ENCODE measurements around the gene CDK5RAP2.
A peak's percentile ranks its signal among the peaks of the same experiment; 100 is the strongest.

CDK5RAP2 gene

DNA sequence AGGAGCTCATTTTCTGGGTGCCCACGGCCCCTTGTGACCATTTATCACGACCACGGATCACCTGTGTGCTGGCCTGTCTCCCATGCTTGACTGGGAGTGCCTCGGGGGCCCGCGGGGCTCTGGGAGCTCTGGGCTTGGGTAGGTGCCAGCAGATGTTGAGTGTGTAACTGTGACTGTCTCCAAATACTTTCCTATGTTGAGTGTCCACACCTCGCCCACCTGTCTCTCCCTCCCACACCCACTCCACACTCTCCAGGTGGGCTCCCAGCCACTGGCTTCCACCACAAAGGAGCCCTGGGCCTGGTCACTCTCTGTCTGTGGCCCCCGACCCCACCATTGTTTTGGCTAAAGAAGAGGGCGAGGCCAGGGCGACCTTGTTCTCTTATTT, 196.4 kb downstream of the CDK5RAP2 start:
- no peak for DNase-seq

- DNase-seq: no peak
These were observed 197.5 kb downstream of the CDK5RAP2 start for GRCh38 chr9:120382453-120382852.

DNA sequence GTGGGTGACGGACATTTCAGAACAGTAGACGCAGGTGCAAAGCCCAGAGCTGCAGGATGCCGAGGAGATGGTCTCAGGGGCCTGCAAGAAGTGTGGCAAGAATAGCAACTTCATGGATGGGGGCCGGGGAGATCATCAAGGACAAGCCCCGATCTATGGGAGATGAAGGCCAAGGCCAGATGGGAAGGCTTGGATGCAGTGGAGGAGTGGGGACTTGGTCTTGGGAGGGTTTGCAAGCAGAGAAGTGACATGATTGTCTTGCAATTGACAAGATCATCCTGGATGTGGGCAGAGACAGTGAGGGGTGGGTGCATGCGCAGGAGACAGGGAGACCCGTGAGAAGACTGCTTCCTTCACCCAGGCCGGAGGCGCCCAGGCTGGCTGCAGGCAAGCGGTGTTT, 198.1 kb downstream of the CDK5RAP2 start:
- DNase-seq: no peak

GRCh38 chr9:120379611-120380010, 200.4 kb downstream of the CDK5RAP2 start:
- DNase-seq: no peak

- no peak for DNase-seq
These were observed 201.3 kb downstream of the CDK5RAP2 start for GRCh38 chr9:120378680-120379079.

GRCh38 chr9:120377268-120378159, 202.5 kb downstream of the CDK5RAP2 start:
- no peak for DNase-seq

DNA sequence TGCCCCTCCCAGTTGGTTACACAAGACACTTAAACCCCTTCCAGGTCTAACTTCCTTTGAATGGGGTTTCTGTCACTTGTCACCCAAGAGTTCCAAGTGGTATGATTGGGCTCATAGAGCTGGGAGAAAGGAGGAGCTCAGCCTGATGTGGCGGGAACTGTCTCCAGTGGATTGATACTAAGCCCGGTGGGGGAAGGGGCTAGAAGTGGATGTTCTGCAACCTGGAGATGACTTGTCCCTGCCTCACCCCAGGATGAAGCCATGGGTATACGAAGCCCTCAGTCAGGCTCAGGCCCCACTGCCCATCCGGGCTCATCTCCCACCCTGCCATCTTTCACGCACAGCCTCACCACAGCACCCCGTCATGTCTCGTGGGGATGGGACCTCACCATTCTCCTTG, 203.9 kb downstream of the CDK5RAP2 start:
- no peak for DNase-seq

DNA sequence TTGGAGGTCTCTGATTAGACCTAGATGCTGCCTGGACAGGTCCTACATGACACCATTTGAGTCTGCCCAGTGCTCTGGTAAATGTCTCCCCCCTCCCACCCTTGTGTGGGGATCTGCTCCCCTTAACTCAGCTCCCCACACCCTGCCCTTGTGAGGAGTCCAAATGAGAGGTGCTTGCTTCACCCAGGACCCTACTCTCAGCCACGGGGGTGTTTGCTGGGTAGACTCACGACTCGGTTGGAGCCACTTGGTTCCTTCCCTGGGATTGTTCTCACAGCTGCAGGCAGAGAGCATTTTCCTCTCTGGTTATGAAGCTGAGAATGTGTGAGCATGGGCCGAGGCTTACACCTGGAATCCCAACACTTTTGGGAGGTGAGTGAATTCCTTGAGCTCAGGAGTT, 204.7 kb downstream of the CDK5RAP2 start:
- no peak for DNase-seq

- DNase-seq: no peak
These were observed 205.2 kb downstream of the CDK5RAP2 start for GRCh38 chr9:120374817-120375216.

DNA sequence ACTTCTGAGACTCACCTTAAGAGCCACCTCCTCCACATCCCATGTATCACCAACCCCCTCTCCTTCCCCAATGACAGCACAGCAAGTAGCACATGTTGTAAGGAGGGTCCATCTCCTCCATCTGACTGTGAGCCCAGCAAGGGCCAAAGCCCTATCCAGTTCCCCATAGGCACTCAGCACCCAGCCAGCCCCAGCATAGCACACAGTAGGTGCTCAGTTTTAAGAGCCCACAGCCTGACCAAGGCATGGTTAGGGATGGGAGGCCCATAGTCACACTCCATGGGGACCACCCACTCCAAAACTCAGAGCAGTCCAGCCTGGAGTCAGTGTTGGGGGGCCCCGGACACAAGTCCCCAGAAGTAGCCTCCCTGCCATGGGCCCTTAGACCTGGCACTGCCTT, 205.7 kb downstream of the CDK5RAP2 start:
- DNase-seq: no peak

DNA sequence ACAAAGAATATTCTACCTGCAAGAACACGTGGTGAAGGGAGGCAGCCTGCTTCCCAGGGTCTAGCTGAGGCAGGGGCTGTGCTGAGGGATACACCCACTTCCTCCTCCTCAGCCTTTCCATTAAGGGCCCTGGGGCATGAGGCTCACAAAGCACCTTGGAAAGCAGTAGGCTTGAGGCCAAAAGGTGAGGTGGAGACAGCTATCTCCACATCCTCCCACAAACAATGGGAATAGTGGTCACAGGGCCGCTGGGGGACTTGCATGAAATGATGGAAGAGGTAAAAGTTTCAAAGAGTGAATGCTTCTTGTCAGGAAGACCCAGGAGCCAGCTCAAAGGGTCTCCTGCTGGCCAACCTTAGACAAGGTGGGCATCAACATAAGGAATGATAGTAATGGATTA, 207.9 kb downstream of the CDK5RAP2 start:
- no peak for DNase-seq

- DNase-seq: no peak
These were observed 210.3 kb downstream of the CDK5RAP2 start for GRCh38 chr9:120369608-120370220.

DNA sequence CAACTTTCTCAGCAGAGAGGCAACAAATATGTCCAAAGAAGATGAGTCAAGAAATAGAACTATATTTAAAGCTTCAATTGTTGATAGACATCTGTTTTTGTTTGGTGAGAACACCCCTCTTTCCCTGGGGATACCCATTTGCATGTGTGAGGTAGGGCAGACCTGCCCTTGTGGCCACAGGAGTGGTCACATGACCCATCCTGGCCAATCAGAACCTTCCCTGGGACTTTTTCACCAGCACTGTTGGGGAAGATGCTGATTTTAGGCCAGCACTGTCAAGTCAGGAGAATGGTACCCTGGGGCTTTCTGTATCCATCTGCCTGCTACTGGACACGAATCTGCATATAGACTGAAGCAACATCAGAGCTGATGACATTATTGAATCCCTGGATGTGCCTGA, 211.2 kb downstream of the CDK5RAP2 start:
- DNase-seq: no peak

- no peak for DNase-seq
These were observed 213.3 kb downstream of the CDK5RAP2 start for GRCh38 chr9:120366644-120367019.

DNA sequence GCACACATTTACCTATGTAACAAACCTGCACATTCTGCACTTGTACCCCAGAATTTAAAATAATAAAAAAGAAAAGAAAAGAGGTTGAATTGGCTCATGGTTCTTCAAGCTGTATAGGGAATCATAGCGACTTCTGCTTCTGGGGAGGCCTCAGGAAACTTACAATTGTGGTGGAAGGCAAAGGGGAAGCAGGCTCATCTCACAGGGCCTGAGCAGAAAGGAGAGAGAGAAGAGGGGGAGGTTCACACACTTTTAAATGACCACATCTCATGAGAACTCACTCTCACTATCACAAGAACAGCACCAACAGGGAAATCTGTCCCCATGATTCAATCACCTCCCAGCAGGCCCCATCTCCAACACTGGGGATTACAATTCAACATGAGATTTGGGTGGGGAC, 214.6 kb downstream of the CDK5RAP2 start:
- DNase-seq: no peak

DNA sequence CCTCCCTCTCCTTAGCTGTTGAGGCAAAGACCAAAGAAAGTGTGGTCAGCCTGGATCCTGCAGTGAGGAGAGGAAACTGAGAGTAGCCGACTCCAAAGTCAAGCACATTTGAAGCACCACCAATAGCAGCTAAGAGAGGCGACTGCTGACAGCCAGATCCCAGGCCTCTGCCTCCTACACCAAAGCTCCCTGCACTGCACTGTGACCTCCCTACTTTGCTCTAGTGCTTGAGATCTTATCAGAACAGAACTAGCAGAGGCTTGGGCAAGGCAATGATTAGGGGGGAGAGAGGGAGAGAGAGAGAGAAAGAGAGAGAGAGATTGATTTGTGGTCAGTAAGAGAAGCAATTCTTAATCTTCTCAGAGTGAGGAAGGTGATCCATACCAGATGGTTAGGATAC, 216.3 kb downstream of the CDK5RAP2 start:
- DNase-seq: no peak

GRCh38 chr9:120362446-120362845, 217.5 kb downstream of the CDK5RAP2 start:
- no peak for DNase-seq

GRCh38 chr9:120361551-120361950, 218.4 kb downstream of the CDK5RAP2 start:
- no peak for DNase-seq

- DNase-seq: no peak
These were observed 219.5 kb downstream of the CDK5RAP2 start for GRCh38 chr9:120360510-120360909.

DNA sequence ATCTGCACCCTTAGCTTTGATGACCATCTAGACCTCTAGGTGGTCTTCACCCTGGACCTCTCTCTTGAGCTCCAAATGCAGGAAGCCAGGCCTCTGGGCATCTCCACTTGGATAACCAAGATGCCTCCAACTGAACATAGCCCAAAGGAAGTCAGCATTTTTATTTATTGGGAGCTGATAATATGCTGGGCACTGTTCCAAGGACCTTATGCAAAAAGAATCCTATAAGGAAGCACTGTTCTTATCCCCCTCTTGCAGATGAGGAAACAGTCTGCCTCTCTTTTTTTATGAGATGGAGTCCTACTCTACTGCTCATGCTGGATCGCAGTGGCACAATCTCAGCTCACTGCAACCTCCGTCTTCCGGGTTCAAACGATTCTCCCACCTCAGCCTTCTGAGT, 219.9 kb downstream of the CDK5RAP2 start:
- no peak for DNase-seq

GRCh38 chr9:120358877-120359276, 221.1 kb downstream of the CDK5RAP2 start:
- DNase-seq: no peak

- DNase-seq: peak; percentile 19
These were observed 226.5 kb downstream of the CDK5RAP2 start for GRCh38 chr9:120353506-120353905.

DNA sequence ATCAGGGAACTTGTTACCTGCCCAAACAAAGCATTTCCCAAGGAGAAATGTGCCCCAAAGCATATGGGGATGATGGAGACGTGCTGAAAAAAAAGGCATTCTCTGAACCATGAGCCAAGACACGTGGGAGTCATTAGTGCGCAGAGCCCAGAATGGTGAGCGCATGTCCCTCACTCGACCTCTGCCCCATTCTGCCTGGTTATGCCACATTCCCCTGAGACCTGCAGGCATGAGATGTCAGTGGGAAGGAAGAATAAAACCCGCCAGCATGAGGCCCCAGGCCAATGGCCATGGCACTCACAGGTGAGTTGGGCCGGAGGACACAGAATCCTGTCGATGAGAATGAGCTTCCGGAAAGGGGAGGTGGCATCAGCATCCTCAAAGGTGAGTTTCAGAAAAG, 228.9 kb downstream of the CDK5RAP2 start:
- DNase-seq: no peak

DNA sequence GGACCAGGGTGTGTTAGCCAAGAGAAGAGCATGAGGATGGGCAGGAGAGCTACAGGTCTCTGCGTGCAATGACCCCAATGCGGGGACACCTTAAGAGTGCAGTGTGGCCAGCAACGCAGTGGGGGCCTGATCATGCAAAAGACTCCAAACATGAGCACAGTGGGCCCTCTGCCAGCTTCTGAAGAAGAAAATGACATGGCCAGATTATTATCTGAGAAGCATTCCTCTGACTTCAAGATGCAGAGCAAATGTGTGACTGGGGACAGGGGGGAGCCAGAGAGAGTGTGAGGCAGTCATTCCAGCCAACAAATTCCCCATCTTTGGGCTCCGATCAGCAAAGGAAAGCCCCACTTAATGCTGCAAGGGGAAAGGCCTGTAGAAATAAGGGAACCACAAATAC, 229.4 kb downstream of the CDK5RAP2 start:
- DNase-seq: no peak

Data from right kidney (tissue), 1 donor.